ENCODE data around the gene ELOVL6. TPM values are rescaled to one million over a fixed set of nuclear protein-coding genes. Genes with fewer than 3 reads are reported as not detected.

Gene ELOVL6
- total and polyA plus RNA-seq, 9 of the 15 experiments (the other 6 are each of a cell fraction or from before 2014, with no cell fraction given) = 18.3 to 82.6 (median 46.0) TPM

DNA sequence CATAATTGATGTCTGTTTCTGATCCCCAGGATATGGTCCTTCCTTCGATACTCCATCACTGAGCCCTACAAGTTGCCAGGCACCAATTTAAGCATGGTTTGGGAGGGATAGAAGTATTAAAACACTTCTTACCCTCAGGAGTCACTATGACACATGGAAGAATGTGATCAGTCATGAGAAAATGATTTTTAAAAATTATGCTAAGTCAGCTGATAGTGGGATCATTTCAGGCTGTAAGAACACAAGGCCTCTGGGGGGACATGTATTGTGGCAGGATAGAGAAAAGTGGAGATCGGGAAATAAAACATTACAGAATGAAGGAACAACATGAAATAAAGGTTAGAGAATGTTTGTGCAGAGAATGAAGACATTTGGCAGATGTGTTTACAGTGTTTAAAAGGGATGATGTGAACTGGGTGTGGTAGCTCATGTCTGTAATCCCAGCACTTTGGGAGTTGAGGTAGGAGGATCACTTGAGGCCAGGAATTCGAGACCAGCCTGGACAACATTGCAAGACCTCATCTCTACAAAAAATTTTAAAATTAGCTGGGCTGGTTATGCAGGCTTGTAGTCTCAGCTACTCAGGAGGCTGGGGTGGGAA lies 64.0 kb downstream of the ELOVL6 start:
- Histone ChIP-seq H3K27ac (ENCODE audit: extremely low read depth, low read depth, low read length) (no peak overlapping the region), H3K4me1 (replicated peaks in 1 of 2; ENCODE audit: control insufficient read depth in 2 of 2, insufficient read depth in 2 of 2, low read length in 2 of 2) (peaks cover 0 to 6% of the 10 kb centered on the region in 2 experiments; a peak in 2 of 5 replicates), H3K9ac (ENCODE audit: insufficient read depth in 1 of 2, low read depth in 2 of 2, low read length in 2 of 2) (no peak overlapping the region), H3K79me2 (ENCODE audit: control insufficient read depth, insufficient read depth, low read length) (peaks cover 33% of the 10 kb centered on the region), H3K27me3 (ENCODE audit: control insufficient read depth in 2 of 2, insufficient read depth in 2 of 2, low read length in 2 of 2) (no peaks in the 10 kb centered on the region), H4K20me1 (replicated peaks; ENCODE audit: control insufficient read depth, insufficient read depth, low read length) (no peaks in the 10 kb centered on the region; the same call in 1 of the 2 replicates), H3K4me3 (no peak overlapping the region), H2AFZ (ENCODE audit: low read depth, low read length) (no peak overlapping the region), H3K9me1 (ENCODE audit: control insufficient read depth, insufficient read depth, low read length) (no peaks in the 10 kb centered on the region), H3K36me3 (ENCODE audit: control insufficient read depth, insufficient read depth, low read length) (peaks cover 63% of the 10 kb centered on the region), H3K4me2 (ENCODE audit: insufficient read depth, low read length) (no peak overlapping the region), H3K9me3 (replicated peaks; ENCODE audit: control insufficient read depth, insufficient read depth, low read depth, low read length) (no peaks in the 10 kb centered on the region)
- FAIRE-seq = peak; percentile 51
- BruUV-seq (replicated peaks) = no TSS peak
- intact Hi-C loops (cut with micrococcal nuclease) (no loop called here), in situ Hi-C loops (cut with MboI) (no loop called here)
- no peak for DNase-seq (ENCODE audit: extremely low read depth in 1 of 4, low spot score in 3 of 4)
- 89% methylated on average over 3 of the region's 3 CpGs for WGBS (ENCODE audit: insufficient coverage, low coverage, missing lambda C conversion rate)
- ATAC-seq = no peak
- POLR2A ChIA-PET = no interaction called here
- CTCF ChIA-PET (ENCODE audit: low intra/inter-chr PET ratio) = no interaction called here
- TF ChIP-seq PRMT5 (CRISPR knock-in tag; IDR thresholded peaks at IDR 0.05) = no peak
- TF ChIP-seq, protein P1, sequence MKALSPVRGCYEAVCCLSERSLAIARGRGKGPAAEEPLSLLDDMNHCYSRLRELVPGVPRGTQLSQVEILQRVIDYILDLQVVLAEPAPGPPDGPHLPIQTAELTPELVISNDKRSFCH (CRISPR knock-in tag; IDR thresholded peaks at IDR 0.05) = no peak
- TF ChIP-seq, protein P1 (tag; IDR thresholded peaks at IDR 0.05) = no peak
- TF ChIP-seq, protein P2, sequence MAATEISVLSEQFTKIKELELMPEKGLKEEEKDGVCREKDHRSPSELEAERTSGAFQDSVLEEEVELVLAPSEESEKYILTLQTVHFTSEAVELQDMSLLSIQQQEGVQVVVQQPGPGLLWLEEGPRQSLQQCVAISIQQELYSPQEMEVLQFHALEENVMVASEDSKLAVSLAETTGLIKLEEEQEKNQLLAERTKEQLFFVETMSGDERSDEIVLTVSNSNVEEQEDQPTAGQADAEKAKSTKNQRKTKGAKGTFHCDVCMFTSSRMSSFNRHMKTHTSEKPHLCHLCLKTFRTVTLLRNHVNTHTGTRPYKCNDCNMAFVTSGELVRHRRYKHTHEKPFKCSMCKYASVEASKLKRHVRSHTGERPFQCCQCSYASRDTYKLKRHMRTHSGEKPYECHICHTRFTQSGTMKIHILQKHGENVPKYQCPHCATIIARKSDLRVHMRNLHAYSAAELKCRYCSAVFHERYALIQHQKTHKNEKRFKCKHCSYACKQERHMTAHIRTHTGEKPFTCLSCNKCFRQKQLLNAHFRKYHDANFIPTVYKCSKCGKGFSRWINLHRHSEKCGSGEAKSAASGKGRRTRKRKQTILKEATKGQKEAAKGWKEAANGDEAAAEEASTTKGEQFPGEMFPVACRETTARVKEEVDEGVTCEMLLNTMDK (IDR thresholded peaks at IDR 0.05; ENCODE audit: borderline replicate concordance, insufficient read depth, low read depth, low read length, poor library complexity, severe bottlenecking) = no peak
- no peak for TF ChIP-seq ZNF212 (CRISPR knock-in tag; IDR thresholded peaks at IDR 0.05)
- TF ChIP-seq SRF (CRISPR knock-in tag; IDR thresholded peaks at IDR 0.05) = no peak
- TF ChIP-seq ZNF316 (IDR thresholded peaks at IDR 0.05) = peak; percentile 88
- TF ChIP-seq, protein P3, sequence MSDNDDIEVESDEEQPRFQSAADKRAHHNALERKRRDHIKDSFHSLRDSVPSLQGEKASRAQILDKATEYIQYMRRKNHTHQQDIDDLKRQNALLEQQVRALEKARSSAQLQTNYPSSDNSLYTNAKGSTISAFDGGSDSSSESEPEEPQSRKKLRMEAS (CRISPR knock-in tag; IDR thresholded peaks at IDR 0.05) = no peak
- TF ChIP-seq C11orf30 (IDR thresholded peaks at IDR 0.05; ENCODE audit: low read depth) = peak; percentile 75
- peak; percentile 78 for TF ChIP-seq MAFG (tag; conservative IDR thresholded peaks at IDR 0.05)
- TF ChIP-seq MAFF (IDR thresholded peaks at IDR 0.05; ENCODE audit: low read length) = peak; percentile 67
- no peak for TF ChIP-seq GTF2F1 (IDR thresholded peaks at IDR 0.05; ENCODE audit: low read depth, low read length)
- no peak for TF ChIP-seq ZNF347 (CRISPR knock-in tag; IDR thresholded peaks at IDR 0.05; ENCODE audit: low read depth)
- TF ChIP-seq, protein P4, sequence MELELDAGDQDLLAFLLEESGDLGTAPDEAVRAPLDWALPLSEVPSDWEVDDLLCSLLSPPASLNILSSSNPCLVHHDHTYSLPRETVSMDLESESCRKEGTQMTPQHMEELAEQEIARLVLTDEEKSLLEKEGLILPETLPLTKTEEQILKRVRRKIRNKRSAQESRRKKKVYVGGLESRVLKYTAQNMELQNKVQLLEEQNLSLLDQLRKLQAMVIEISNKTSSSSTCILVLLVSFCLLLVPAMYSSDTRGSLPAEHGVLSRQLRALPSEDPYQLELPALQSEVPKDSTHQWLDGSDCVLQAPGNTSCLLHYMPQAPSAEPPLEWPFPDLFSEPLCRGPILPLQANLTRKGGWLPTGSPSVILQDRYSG (tag; conservative IDR thresholded peaks at IDR 0.05; ENCODE audit: low read depth) = no peak
- TF ChIP-seq MAFK (IDR thresholded peaks at IDR 0.05; ENCODE audit: low read length) = peak; percentile 61; the same call in 1 of the 2 replicates
- TF ChIP-seq ZNF436 (CRISPR knock-in tag; IDR thresholded peaks at IDR 0.05) = no peak
- no peak for TF ChIP-seq GABPB1 (CRISPR knock-in tag; IDR thresholded peaks at IDR 0.05)
- no peak for TF ChIP-seq IFI16 (CRISPR knock-in tag; IDR thresholded peaks at IDR 0.05)
- TF ChIP-seq ZNF232 (CRISPR knock-in tag; IDR thresholded peaks at IDR 0.05) = no peak
- TF ChIP-seq ZKSCAN1 (IDR thresholded peaks at IDR 0.05; ENCODE audit: low read depth, low read length) = no peak
- TF ChIP-seq POLR2AphosphoS2 (IDR thresholded peaks at IDR 0.05; ENCODE audit: low read length) = no peak
